Measurements from ENCODE around the gene LRRC8E.
"Not testable (repeated sequence)": the region's sequence is repeated elsewhere in the genome, so short reads cannot be mapped to it uniquely, and the experiment has no call there.

Gene LRRC8E

DNA sequence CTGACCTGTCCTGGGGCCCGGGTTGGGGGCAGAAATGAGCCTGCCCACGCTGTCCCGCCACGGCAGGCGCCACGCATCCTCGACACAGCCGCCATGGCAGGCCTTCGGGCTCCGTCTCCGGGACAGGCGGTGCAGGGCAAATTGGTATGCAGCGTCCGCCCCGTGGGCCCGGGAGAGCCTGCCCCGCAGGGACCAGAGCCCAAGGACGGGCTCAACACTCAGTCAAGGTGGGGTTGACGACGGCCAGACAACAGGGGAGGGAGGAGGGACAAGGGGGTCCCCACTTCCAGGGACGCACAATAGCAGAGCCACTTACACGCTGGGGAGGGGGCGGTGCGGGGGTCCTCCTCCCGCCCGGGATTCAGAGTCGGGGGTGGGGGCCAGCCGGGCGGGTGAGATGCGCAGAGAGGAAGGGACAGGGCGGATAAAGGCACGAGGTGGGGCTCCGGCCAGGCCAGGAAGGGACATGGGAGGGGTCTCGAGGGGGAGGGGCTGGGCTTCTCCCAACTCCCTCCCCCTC is 36.4 kb downstream of the LRRC8E start:
- H3K4me3 Mint-ChIP-seq, result no peak overlapping the region
- no peaks in the 10 kb centered on the region for H3K9me3 Mint-ChIP-seq
- H3K4me1 Mint-ChIP-seq (ENCODE audit: low read depth), result peaks cover 15% of the 10 kb centered on the region
- DNase-seq (ENCODE audit: low spot score), result no peak
- H3K27me3 Mint-ChIP-seq (ENCODE audit: low read depth), result peaks cover 4% of the 10 kb centered on the region
- H3K27ac Mint-ChIP-seq, result no peak overlapping the region
- H3K36me3 Mint-ChIP-seq (ENCODE audit: low read depth), result peaks cover 9% of the 10 kb centered on the region

DNA sequence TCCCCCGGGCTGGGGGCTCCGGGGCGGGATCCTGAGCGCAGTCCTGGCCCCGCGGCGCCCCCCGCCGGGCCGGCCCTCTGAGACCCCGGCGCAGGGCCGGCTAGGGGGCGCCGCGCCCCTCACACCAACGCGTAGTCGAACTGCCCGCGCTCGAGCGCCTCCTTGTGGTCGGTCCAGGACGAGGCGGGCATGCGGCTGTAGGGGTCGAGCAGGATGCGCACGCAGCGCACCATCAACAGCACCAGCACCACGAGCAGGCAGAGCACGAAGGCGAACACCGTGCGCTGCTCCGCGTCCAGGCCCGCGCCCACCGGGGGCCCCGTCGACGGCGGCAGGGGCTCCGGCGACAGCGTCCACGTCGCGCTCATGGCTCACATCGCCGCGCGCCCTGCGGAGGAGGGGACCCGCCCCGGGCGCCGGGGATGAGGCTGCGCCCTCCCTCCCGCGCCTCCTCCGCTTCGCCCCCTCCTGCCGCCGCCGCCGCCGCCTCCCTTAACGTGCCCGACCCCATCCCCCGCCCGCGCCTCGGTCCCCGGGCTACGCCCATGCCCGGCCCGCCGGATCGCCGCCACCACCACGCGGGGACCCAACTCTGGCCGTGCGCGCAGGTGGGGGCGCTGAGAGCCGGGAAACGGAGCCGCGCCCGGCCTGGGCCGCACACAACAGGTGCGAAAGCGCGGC is 37.0 kb downstream of the LRRC8E start:
- H3K27ac Mint-ChIP-seq, result peak overlapping the region; percentile 77
- no peaks in the 10 kb centered on the region for H3K27me3 Mint-ChIP-seq (ENCODE audit: low read depth)
- H3K36me3 Mint-ChIP-seq (ENCODE audit: low read depth), result peaks cover 8% of the 10 kb centered on the region
- DNase-seq (ENCODE audit: low spot score), result peak; percentile 72
- H3K4me1 Mint-ChIP-seq (ENCODE audit: low read depth), result peaks cover 11% of the 10 kb centered on the region
- no peaks in the 10 kb centered on the region for H3K9me3 Mint-ChIP-seq
- peak overlapping the region; percentile 82 for H3K4me3 Mint-ChIP-seq

DNA sequence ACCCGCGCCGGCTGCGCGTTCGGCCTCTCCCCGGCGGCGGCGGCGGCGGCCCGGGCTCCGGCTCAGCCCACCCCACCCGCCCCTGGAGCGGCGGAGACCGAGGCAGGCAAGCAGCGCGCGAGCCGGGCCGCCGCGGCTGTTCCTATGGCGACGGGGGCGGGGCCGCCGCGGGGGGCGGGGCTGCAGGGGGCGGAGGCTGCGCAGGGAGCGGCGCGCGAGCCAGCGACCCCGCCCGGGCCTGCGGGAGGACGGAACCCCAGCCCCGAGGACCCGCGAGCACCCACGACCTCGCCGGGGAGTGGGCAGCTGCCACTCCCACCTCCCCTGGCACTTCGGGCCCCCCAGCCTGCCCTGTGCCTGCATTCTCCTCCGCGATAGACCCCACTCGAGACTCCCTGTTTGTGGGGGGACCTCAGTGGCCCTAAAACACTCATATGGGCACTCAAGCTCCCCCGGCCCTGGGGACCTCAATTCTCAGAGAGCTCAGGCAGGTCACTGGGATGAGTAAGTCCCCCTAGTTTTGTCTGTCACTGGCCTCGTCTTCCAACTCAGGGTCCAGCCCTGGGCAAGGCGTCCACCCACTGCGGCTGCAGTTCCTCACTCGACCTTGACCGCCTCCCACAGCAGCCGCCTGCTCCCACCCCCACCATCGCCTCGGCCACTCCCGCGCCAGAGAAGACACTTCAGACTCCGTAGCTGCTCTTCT is 37.9 kb downstream of the LRRC8E start, which contains the start of gene CTXN1:
Gene CTXN1, minus strand, starts transcription at position 115 of the 706 bp plus-strand sequence. CDS start 597 bp downstream, outside the sequence.
- DNase-seq (ENCODE audit: low spot score), result peak; percentile 67
- H3K36me3 Mint-ChIP-seq (ENCODE audit: low read depth), result peaks cover 8% of the 10 kb centered on the region
- peak within 1 kb of the TSS; percentile 82 for H3K4me3 Mint-ChIP-seq
- H3K27ac Mint-ChIP-seq, result peak within 1 kb of the TSS; percentile 77
- no peaks in the 10 kb centered on the region for H3K27me3 Mint-ChIP-seq (ENCODE audit: low read depth)
- H3K9me3 Mint-ChIP-seq, result no peaks in the 10 kb centered on the region
- H3K4me1 Mint-ChIP-seq (ENCODE audit: low read depth), result peaks cover 10% of the 10 kb centered on the region

- Mint-ChIP-seq H3K27me3 (ENCODE audit: low read depth) (no peaks in the 10 kb centered on the region), H3K4me1 (ENCODE audit: low read depth) (peaks cover 10% of the 10 kb centered on the region), H3K4me3 (peak overlapping the region; percentile 67), H3K9me3 (no peaks in the 10 kb centered on the region), H3K27ac (no peak overlapping the region), H3K36me3 (ENCODE audit: low read depth) (peaks cover 11% of the 10 kb centered on the region)
- DNase-seq (ENCODE audit: low spot score), result no peak
These were observed 38.7 kb downstream of the LRRC8E start for GRCh38 chr19:7926727-7927604.

DNA sequence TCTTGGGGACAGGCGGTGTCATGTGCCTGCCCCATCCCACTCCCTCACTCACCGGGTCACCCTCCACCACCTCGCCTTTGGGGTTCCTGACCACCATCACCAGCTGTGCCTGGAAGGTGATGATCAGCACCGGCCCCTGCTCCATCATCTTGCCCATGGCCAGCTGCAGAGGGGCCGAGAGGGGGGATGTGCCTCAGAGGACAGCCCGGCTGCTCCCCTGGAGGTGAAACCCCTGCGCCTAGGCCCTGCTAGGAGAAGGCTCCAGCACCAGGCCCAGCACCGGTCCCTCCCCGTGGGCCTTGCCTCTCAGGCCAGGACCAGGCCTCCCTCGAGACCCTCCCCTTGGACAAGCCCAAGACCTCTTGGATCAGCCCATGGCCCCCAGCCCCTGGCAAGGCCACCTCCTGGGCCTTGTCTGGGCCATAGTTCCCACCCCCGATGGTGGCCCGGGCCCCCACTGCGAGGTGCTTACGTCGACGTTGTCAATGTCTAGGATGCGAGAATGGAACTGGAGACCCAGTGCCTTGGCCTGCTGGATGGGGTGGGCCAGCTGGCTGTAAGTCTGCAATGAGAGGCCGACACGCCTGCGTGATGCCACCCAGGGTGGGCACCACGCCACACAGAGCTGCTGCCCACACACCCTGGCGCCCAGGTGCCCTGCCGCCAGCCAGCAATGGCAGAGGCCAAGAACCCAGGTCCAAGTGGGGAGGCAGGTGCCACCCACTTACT is 39.5 kb downstream of the LRRC8E start:
- H3K4me1 Mint-ChIP-seq (ENCODE audit: low read depth), result peaks cover 10% of the 10 kb centered on the region
- H3K27ac Mint-ChIP-seq, result no peak overlapping the region
- no peak for DNase-seq (ENCODE audit: low spot score)
- H3K4me3 Mint-ChIP-seq, result no peak overlapping the region
- H3K9me3 Mint-ChIP-seq, result no peaks in the 10 kb centered on the region
- peaks cover 11% of the 10 kb centered on the region for H3K36me3 Mint-ChIP-seq (ENCODE audit: low read depth)
- H3K27me3 Mint-ChIP-seq (ENCODE audit: low read depth), result no peaks in the 10 kb centered on the region

- Mint-ChIP-seq H3K36me3 (ENCODE audit: low read depth) (peaks cover 7% of the 10 kb centered on the region), H3K27me3 (ENCODE audit: low read depth) (no peaks in the 10 kb centered on the region), H3K4me1 (ENCODE audit: low read depth) (peaks cover 6% of the 10 kb centered on the region), H3K9me3 (no peaks in the 10 kb centered on the region), H3K4me3 (no peak overlapping the region), H3K27ac (no peak overlapping the region)
- no peak for DNase-seq (ENCODE audit: low spot score)
These were observed 40.0 kb downstream of the LRRC8E start for GRCh38 chr19:7928334-7928706.

- Mint-ChIP-seq H3K4me1 (ENCODE audit: low read depth) (peaks cover 6% of the 10 kb centered on the region), H3K4me3 (no peak overlapping the region), H3K9me3 (no peaks in the 10 kb centered on the region)
These were observed 40.7 kb downstream of the LRRC8E start for GRCh38 chr19:7928741-7929701.

DNA sequence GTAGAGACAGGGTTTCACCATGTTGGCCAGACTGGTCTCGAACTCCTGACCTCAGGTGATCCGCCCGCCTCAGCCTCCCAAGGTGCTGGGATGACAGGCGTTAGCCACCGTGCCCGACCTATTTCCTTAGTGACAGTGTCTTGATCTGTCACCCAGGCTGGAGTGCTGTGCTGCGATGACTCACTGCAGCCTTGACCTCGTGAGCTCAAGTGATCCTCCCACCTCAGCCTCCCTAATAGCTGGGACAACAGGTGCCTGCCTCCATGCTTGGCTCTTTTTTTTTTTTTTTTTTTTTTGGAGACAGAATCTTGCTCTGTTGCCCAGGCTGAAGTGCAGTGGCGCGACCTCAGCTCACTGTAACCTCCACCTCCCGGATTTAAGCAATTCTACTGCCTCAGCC is 41.7 kb downstream of the LRRC8E start:
- not testable (repeated sequence) for H3K4me1 Mint-ChIP-seq (ENCODE audit: low read depth); H3K9me3 Mint-ChIP-seq; H3K27me3 Mint-ChIP-seq (ENCODE audit: low read depth); H3K4me3 Mint-ChIP-seq; H3K36me3 Mint-ChIP-seq (ENCODE audit: low read depth); H3K27ac Mint-ChIP-seq; DNase-seq (ENCODE audit: low spot score)

More at GRCh38 chr19:7928741-7929701, 40.7 kb downstream of the LRRC8E start:
- Mint-ChIP-seq H3K27ac (no peak overlapping the region), H3K27me3 (ENCODE audit: low read depth) (no peaks in the 10 kb centered on the region), H3K36me3 (ENCODE audit: low read depth) (peaks cover 7% of the 10 kb centered on the region)
- peak; percentile 39 for DNase-seq (ENCODE audit: low spot score)

- no peak overlapping the region for H3K27ac Mint-ChIP-seq
- H3K4me1 Mint-ChIP-seq (ENCODE audit: low read depth), result peaks cover 2% of the 10 kb centered on the region
- no peaks in the 10 kb centered on the region for H3K27me3 Mint-ChIP-seq (ENCODE audit: low read depth)
- no peak for DNase-seq (ENCODE audit: low spot score)
- H3K36me3 Mint-ChIP-seq (ENCODE audit: low read depth), result peaks cover 10% of the 10 kb centered on the region
- no peak overlapping the region for H3K4me3 Mint-ChIP-seq
- no peaks in the 10 kb centered on the region for H3K9me3 Mint-ChIP-seq
These were observed 42.5 kb downstream of the LRRC8E start for GRCh38 chr19:7930765-7931164.

- Mint-ChIP-seq H3K9me3 (no peaks in the 10 kb centered on the region), H3K36me3 (ENCODE audit: low read depth) (peaks cover 15% of the 10 kb centered on the region), H3K4me3 (no peak overlapping the region), H3K27me3 (ENCODE audit: low read depth) (no peaks in the 10 kb centered on the region), H3K27ac (no peak overlapping the region), H3K4me1 (ENCODE audit: low read depth) (peaks cover 2% of the 10 kb centered on the region)
- no peak for DNase-seq (ENCODE audit: low spot score)
These were observed 43.1 kb downstream of the LRRC8E start for GRCh38 chr19:7931221-7932061.

GRCh38 chr19:7932276-7932929 is 44.1 kb downstream of the LRRC8E start:
- peaks cover 17% of the 10 kb centered on the region for H3K36me3 Mint-ChIP-seq (ENCODE audit: low read depth)
- H3K9me3 Mint-ChIP-seq, result no peaks in the 10 kb centered on the region

More at GRCh38 chr19:7932276-7932929, 44.1 kb downstream of the LRRC8E start:
- DNase-seq (ENCODE audit: low spot score), result no peak
- H3K4me1 Mint-ChIP-seq (ENCODE audit: low read depth), result peaks cover 2% of the 10 kb centered on the region
- no peak overlapping the region for H3K27ac Mint-ChIP-seq
- no peaks in the 10 kb centered on the region for H3K27me3 Mint-ChIP-seq (ENCODE audit: low read depth)
- no peak overlapping the region for H3K4me3 Mint-ChIP-seq

Measured in T-helper 2 cell treated with Interferon-gamma antibody and Interleukin-4, amounts not matched to agents 5 μg/mL and 100 μg/mL, for 36 hours (primary cell).